Measurements from ENCODE around the gene SERTAD3. TPM values are rescaled to one million over a fixed set of nuclear protein-coding genes. Genes with fewer than 3 reads are reported as not detected.

SERTAD3 gene
- total and polyA plus RNA-seq, 2 of the 8 experiments (the other 6 are each of a cell fraction or from before 2014, with no cell fraction given): 15.1 to 32.1 TPM

DNA sequence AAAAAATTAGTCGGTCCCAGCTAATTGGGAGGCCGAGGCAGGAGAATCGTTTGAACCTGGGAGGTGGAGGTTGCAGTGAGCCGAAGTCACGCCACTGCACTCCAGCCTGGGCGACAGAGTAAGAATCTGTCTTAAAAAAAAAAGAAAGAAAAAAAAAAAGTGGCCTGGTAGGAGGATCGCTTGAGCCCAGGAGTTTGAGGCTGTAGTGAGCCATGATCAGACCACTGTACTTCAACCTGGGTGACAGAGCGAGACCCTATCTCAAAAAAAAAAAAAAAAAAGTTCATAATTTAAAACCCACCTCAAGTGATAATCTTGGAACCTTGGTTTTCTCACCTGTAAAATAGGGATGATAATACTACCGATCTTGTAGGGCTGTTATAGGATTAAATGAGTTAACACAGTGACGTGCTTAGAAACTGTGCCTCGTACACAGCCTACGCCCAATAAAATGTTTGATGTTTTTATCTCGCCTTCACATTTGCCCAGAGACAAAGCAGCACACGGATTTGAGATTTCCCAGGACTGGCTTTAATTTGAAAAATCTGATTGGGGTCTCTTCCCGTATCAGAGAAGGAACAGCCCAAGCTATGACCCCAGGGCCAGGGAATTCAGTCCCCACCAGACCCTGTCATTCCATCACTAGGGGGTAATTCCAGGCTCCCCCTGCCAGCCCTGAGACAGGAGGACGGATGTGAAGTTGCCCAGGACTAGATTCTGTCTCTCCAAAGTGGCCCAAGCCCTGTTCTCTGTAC lies 22.0 kb downstream of the SERTAD3 start:
- peak overlapping the region in 1 of 2 experiments; percentile 54; a peak in 1 of 4 replicates for H3K4me2 ChIP-seq (ENCODE audit: insufficient read depth in 1 of 2, low read depth in 2 of 2, low read length in 2 of 2)
- H4K20me1 ChIP-seq (replicated peaks in 1 of 2; ENCODE audit: control insufficient read depth in 1 of 2, insufficient read depth in 2 of 2, low read length in 2 of 2): no peaks in the 10 kb centered on the region
- no peak overlapping the region for H3K4ac ChIP-seq (replicated peaks; ENCODE audit: insufficient read length, low read depth, low read length)
- no peak overlapping the region for H2BK12ac ChIP-seq (ENCODE audit: low read depth, low read length)
- no peak overlapping the region for H2BK5ac ChIP-seq (ENCODE audit: low read depth, low read length)
- H3K27ac ChIP-seq (ENCODE audit: low read depth, low read length): no peak overlapping the region
- H3K79me1 ChIP-seq (ENCODE audit: low read depth, low read length): no peaks in the 10 kb centered on the region; the same call in 1 of the 2 replicates
- no peak overlapping the region for H3K9ac ChIP-seq (replicated peaks in 1 of 4; ENCODE audit: extremely low read depth in 1 of 4, low read depth in 3 of 4, low read length in 3 of 4)
- peaks cover 4 to 9% (median 5%) of the 10 kb centered on the region in 4 experiments; a peak in 5 of 7 replicates for H3K4me1 ChIP-seq (replicated peaks in 1 of 4; ENCODE audit: control insufficient read depth in 3 of 4, insufficient read depth in 4 of 4, low read length in 3 of 4)
- H4K91ac ChIP-seq (replicated peaks; ENCODE audit: insufficient read length, low read length): no peak overlapping the region
- no peak overlapping the region for H3K14ac ChIP-seq (ENCODE audit: insufficient read length)
- no peak overlapping the region; the same call in 1 of the 2 replicates for H3K18ac ChIP-seq (ENCODE audit: extremely low read depth, low read length)
- peak overlapping the region; percentile 86; the same call in 1 of the 2 replicates for H2AK5ac ChIP-seq (ENCODE audit: low read depth, low read length)
- H3K79me2 ChIP-seq (ENCODE audit: control insufficient read depth in 1 of 2, insufficient read depth in 2 of 2, low read length in 2 of 2): no peaks in the 10 kb centered on the region
- H4K8ac ChIP-seq (ENCODE audit: extremely low read depth, insufficient read depth, low read length): no peak overlapping the region
- WGBS, 2 experiments (ENCODE audit: extremely low coverage in 1 of 2, insufficient coverage in 1 of 2, insufficient read length in 1 of 2, insufficient replicate concordance in 2 of 2, low coverage in 1 of 2, low lambda C conversion rate in 2 of 2, missing lambda C conversion rate in 1 of 2): 91% methylated on average over 16 of the region's 16 CpGs; no CpG with 5 or more reads in 1 of the 2 experiments
- no peaks in the 10 kb centered on the region for H3K9me3 ChIP-seq (ENCODE audit: insufficient read depth in 2 of 2, low read depth in 1 of 2, low read length in 1 of 2)
- no peaks in the 10 kb centered on the region; a peak in 1 of 7 replicates for H3K27me3 ChIP-seq (replicated peaks in 1 of 4; ENCODE audit: control insufficient read depth in 3 of 4, extremely low read depth in 1 of 4, insufficient read depth in 3 of 4, low read length in 3 of 4)
- ChIA-PET POLR2A (ENCODE audit: partially characterized antibody) (interaction anchor here (0.8 to 3.3 kb wide), 8 partner anchors 10 to 31 kb away, joined by 3 to 20 read pairs (median 4); partner anchors contain the start of gene SERTAD3), CTCF (ENCODE audit: partially characterized antibody) (interaction anchor here (0.5 to 4.2 kb wide), 10 partner anchors 9 to 56 kb away, joined by 3 to 39 read pairs (median 6); partner anchors contain the start of genes BLVRB, PRX and SPTBN4)
- no peak overlapping the region for H2AFZ ChIP-seq (ENCODE audit: low read length)
- no peak overlapping the region for H3K4me3 ChIP-seq (ENCODE audit: extremely low read depth in 1 of 4, insufficient read depth in 2 of 4, low read depth in 3 of 4, low read length in 4 of 4)
- H3K56ac ChIP-seq (replicated peaks; ENCODE audit: insufficient read length, low read depth, low read length): no peak overlapping the region
- H4K5ac ChIP-seq (ENCODE audit: insufficient read length, low read depth, low read length): no peak overlapping the region
- FAIRE-seq: no peak
- no peak overlapping the region for H3K23ac ChIP-seq (ENCODE audit: insufficient read length)
- H2BK20ac ChIP-seq (ENCODE audit: low read length): no peak overlapping the region
- peaks cover 0 to 2% (median 0%) of the 10 kb centered on the region in 4 experiments; a peak in 2 of 8 replicates for H3K36me3 ChIP-seq (ENCODE audit: control insufficient read depth in 2 of 4, insufficient read depth in 4 of 4, low read length in 3 of 4)
- no peak for DNase-seq (ENCODE audit: low read depth in 1 of 2, low spot score in 2 of 2)
- no peak overlapping the region for H2BK120ac ChIP-seq (replicated peaks; ENCODE audit: low read depth, low read length)
- H3K23me2 ChIP-seq (ENCODE audit: low read depth, low read length): peaks cover 12% of the 10 kb centered on the region
- no peak overlapping the region for H2BK15ac ChIP-seq (ENCODE audit: low read length)
- TF ChIP-seq TEAD4 (IDR thresholded peaks at IDR 0.05; ENCODE audit: low read depth, low read length): no peak
- TF ChIP-seq GTF2F1 (IDR thresholded peaks at IDR 0.05; ENCODE audit: borderline replicate concordance, low read depth, low read length): no peak
- TF ChIP-seq SUZ12 (IDR thresholded peaks at IDR 0.05; ENCODE audit: low read length): no peak
- TF ChIP-seq KDM4A (IDR thresholded peaks at IDR 0.05; ENCODE audit: low read depth, low read length, severe bottlenecking): no peak
- TF ChIP-seq SRF (IDR thresholded peaks at IDR 0.05; ENCODE audit: low read depth, low read length): no peak
- TF ChIP-seq, protein P1, sequence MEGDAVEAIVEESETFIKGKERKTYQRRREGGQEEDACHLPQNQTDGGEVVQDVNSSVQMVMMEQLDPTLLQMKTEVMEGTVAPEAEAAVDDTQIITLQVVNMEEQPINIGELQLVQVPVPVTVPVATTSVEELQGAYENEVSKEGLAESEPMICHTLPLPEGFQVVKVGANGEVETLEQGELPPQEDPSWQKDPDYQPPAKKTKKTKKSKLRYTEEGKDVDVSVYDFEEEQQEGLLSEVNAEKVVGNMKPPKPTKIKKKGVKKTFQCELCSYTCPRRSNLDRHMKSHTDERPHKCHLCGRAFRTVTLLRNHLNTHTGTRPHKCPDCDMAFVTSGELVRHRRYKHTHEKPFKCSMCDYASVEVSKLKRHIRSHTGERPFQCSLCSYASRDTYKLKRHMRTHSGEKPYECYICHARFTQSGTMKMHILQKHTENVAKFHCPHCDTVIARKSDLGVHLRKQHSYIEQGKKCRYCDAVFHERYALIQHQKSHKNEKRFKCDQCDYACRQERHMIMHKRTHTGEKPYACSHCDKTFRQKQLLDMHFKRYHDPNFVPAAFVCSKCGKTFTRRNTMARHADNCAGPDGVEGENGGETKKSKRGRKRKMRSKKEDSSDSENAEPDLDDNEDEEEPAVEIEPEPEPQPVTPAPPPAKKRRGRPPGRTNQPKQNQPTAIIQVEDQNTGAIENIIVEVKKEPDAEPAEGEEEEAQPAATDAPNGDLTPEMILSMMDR (IDR thresholded peaks at IDR 0.05; ENCODE audit: control extremely low read depth in 1 of 3, insufficient read depth in 1 of 3, low read depth in 1 of 3, low read length in 3 of 3): no peak
- no peak for TF ChIP-seq EP300 (IDR thresholded peaks at IDR 0.05; ENCODE audit: borderline replicate concordance in 1 of 2, low read depth in 2 of 2, low read length in 2 of 2)
- TF ChIP-seq, protein P2, sequence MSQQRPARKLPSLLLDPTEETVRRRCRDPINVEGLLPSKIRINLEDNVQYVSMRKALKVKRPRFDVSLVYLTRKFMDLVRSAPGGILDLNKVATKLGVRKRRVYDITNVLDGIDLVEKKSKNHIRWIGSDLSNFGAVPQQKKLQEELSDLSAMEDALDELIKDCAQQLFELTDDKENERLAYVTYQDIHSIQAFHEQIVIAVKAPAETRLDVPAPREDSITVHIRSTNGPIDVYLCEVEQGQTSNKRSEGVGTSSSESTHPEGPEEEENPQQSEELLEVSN (IDR thresholded peaks at IDR 0.05): no peak
